Fibroblast of skin of left biceps (primary cell): Measurements from ENCODE around the gene DPH1.

ENCODE experiments used
- DNase-seq, 2 experiments: peaks; one replicate each; pipeline ENCODE4 v3.0.0-alpha.2; 2013; ENCODE audit warnings: low read depth in 2 of 2

Gene DPH1

DNA sequence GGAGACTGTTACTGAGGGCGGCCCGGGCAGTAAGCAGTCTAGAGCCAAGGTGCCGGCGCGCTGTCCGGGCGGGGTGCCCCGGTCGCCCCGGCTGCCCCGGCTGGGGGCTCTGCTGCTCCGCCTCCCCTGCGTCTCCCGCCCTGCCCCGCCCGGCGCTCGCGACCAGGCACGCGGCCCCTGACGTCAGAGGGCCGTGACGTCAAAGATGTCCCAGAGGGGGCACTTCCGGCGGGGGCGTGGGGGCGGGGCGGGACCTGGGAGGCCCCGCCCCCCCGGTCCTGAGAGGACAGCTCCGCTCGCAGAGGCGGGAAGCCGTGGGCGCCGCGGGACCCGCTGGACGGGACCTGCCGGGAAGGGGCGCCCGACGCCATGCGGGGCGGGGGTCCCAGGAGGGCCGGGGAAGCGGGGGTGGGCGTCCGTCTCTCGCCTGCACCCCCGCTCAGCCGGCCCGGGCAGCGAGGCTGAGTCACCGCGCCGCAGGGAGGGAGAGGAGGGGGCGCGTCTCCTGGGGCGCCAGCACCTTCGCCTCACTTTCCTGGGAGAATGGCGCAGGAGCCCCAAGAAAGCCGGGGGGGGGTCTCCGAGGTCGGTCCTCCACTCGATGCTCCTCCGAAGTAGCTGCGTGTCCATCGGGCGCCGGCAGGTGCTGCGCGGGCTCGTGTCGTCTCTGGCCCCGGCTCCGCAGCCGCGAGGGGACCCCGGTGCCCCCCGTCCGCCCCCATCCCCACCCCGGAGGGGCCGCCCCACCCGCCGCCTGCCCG is 20.5 kb downstream of the DPH1 start:
- DNase-seq, result no peak

DNA sequence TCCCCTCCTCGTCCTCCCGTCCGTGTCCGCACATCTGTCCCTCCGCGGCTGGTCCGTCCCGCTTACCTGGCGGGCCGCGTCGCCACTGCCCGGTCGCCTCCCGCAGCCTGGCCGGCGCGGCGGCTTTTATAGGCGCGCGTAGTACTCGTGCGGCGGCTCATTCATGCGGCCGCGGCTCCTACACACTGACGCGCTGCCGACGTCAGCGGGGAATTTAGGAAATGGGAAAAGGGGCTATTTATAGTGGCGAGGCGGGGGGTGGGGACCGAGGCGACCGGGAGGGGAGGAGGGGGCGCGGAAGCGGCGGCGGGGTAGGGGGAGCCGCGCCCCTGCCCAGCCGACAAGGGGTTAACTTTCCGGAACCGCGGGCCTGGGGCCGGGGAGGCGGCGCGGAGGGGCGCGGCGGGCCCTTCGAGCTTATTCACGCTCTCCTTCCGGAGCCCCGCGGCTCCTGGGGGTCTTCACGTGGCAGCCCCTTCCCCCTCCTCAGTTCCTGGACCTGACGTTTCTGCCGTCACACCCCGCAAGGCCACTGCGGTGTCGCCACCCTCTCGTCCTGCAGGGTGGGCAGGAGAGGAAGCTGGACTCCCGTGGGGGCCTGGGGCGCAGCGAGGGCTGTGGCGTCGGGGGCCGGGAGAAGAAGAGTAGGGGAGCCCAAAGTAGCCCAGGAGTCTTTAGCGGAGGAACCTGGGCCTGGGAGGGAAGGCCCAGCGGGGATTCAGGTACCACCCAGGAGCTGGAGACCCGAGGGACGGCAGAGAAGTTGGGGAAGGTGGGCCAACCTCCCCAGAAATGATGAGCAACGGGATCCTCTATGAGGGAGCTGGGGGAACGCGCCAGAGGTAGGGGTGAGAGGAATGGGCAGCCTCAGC is 21.3 kb downstream of the DPH1 start:
- no peak for DNase-seq

DNA sequence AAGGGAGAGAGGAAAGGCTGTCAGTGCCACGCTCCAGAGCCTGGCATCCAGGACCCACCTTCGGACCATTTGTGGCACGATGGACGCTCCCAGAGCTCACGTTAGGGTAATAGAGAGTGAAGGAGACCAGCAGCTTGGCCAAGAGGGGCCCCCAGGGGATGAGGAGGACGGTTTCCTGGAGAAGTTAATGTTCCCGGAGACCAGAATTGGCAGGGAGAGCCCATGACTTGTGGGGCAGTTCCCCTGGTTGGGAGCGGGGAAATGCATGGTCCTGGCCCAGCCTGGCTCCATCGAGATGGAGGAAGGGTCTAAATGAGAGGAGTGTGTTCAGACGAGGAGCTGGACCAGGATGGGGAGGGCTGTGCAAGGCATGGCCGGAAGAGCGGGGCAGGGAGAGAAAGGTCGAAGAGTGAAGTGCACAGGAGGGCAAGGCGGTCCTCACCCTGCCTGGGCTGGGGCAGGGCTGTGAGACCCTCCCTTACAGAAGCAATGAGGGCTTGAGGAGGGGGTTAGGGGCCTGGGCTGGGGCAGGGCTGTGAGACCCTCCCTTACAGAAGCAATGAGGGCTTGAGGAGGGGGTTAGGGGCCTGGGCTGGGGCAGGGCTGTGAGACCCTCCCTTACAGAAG is 22.1 kb downstream of the DPH1 start:
- no peak for DNase-seq

DNA sequence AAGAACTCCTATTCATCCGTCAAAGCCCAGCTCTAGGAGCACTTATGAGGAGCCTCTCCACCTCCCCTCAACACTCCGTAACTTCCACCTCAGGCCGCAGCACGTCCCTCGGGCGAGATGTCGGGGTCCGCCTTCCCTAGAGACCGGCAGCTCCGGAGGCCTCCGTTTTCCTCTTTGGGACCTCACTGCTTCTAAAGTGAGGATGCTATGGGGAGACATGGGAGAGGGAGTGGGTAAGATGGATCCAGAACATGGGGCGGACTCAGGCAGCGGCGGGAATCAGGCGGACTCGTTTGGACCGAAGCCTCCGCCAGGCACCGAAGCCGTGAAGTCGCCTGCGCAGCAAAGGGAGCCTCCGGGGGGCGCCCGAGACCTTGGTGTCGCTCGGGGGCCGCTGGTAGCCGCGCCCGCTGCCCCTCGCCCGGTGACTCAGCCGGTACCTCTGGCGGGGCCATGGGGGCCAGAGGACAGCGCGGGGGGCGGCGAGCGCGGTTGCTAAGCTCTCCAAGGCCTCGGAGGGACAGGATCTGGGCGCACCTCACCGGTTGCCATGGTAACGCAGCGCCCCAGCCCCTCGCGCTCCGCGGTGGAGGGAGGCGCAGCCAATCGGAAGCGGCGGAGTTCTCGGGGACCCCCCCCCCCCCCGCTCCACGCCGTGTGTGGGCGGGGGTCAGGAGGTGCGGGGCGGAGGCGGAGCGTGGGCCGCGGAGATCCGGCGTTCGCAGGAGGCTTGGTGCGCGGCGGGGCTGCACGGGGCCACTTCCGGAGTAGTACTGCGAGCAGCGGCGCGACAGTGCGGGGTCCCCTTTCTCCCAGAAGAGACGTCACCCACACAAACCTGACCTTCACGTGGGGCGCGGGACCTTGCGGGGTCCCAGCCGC is 23.7 kb downstream of the DPH1 start:
- no peak for DNase-seq

DNA sequence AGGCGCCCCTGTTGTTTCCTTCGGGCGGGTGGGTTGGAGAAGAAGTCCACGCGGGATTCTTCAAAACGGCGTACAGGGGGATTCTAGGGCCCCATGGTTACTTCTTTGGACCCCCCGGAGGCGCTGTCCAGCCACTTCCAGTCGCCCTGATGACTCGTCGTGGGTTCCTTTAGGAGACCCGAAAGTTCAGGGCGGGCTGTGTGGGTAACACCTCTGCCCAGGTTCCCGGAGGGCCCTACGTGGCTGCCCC is 24.2 kb downstream of the DPH1 start:
- no peak for DNase-seq

DNA sequence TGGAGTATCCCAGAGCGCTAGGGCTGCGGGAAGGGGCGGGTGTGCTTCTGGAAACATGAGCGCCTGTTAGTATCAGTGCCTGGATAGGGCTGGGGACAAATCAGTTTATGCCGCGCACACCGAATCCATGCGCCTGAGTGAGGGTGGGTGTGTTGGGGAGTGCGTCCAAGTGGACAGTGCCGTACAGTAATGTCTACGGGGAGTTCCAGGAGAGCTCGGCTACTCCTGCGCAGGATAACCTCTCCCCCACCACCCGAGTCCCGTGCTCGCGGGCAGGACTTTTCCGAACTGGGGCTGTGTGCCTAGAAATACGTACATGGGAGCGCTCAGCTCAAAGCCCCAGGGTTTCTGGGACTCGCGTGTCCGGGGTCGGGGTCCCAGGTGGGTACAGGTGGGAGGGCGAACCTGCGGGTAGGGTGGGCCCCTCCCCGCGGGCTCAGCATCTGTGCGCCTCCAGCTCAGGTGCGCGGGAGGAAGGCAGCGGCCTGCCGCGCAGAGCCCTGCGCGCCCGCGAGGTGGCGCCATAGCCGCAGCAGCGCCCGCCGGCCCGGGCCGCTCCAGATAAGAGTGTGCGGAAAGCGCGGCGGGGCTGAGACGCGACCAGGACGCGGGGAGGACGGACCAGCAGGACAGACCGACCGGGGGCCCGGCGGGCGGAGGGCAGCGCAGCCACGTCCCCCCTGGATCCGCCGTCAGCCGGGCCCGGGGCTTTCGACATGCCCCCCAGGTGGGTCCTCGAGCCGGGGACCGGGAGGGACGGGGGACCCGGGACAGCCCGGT is 24.7 kb downstream of the DPH1 start, which contains the start of gene HIC1:
HIC1 (plus strand) TSS at position 592 of the 780 bp plus-strand sequence. CDS start 1,588 bp downstream, outside the sequence.
- no peak for DNase-seq

DNA sequence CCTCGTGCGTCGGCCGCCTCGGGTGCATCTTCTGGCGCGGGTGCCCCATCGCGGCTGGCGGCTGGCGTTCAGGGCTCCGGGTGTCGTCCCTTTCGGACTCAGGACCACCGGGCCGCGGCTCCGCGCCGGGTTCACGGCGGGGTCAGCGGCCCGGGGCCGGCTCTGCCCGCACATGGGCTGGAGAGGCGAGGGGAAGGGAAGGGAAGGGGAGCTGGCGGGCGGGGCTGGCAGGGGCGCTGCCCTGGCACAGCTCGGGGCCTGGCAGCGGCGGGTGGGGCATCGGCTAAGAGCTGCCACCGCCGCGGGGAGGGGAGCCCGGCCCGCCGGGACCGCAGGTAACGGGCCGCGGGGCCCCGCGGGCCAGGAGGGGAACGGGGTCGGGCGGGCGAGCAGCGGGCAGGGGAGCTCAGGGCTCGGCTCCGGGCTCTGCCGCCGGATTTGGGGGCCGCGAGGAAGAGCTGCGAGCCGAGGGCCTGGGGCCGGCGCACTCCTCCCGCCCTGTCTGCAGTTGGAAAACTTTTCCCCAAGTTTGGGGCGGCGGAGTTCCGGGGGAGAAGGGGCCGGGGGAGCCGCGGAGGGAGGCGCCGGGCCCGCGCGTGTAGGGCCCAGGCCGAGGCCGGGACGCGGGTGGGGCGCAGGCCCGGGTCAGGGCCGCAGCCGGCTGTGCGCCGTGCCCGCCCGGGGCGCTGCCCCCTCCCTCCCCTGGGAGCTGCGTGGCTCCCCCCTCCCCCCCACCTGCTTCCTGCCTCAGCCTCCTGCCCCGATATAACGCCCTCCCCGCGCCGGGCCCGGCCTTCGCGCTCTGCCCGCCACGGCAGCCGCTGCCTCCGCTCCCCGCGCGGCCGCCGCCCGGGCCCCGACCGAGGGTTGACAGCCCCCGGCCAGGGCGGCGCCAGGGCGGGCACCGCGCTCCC is 25.6 kb downstream of the DPH1 start:
- no peak for DNase-seq

DNA sequence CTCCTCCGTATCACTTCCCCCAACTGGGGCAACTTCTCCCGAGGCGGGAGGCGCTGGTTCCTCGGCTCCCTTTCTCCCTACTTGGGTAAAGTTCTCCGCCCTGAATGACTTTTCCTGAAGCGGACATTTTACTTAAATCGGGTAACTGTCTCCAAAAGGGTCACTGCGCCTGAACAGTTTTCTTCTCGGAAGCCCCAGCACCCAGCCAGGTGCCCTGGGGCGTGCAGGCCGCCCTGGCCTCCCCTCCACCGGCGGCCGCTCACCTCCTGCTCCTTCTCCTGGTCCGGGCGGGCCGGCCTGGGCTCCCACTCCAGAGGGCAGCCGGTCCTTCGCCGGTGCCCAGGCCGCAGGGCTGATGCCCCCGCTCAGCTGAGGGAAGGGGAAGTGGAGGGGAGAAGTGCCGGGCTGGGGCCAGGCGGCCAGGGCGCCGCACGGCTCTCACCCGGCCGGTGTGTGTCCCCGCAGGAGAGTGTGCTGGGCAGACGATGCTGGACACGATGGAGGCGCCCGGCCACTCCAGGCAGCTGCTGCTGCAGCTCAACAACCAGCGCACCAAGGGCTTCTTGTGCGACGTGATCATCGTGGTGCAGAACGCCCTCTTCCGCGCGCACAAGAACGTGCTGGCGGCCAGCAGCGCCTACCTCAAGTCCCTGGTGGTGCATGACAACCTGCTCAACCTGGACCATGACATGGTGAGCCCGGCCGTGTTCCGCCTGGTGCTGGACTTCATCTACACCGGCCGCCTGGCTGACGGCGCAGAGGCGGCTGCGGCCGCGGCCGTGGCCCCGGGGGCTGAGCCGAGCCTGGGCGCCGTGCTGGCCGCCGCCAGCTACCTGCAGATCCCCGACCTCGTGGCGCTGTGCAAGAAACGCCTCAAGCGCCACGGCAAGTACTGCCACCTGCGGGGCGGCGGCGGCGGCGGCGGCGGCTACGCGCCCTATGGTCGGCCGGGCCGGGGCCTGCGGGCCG is 26.5 kb downstream of the DPH1 start:
- no peak for DNase-seq

DNA sequence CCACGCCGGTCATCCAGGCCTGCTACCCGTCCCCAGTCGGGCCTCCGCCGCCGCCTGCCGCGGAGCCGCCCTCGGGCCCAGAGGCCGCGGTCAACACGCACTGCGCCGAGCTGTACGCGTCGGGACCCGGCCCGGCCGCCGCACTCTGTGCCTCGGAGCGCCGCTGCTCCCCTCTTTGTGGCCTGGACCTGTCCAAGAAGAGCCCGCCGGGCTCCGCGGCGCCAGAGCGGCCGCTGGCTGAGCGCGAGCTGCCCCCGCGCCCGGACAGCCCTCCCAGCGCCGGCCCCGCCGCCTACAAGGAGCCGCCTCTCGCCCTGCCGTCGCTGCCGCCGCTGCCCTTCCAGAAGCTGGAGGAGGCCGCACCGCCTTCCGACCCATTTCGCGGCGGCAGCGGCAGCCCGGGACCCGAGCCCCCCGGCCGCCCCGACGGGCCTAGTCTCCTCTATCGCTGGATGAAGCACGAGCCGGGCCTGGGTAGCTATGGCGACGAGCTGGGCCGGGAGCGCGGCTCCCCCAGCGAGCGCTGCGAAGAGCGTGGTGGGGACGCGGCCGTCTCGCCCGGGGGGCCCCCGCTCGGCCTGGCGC is 27.3 kb downstream of the DPH1 start:
- DNase-seq, result no peak

DNA sequence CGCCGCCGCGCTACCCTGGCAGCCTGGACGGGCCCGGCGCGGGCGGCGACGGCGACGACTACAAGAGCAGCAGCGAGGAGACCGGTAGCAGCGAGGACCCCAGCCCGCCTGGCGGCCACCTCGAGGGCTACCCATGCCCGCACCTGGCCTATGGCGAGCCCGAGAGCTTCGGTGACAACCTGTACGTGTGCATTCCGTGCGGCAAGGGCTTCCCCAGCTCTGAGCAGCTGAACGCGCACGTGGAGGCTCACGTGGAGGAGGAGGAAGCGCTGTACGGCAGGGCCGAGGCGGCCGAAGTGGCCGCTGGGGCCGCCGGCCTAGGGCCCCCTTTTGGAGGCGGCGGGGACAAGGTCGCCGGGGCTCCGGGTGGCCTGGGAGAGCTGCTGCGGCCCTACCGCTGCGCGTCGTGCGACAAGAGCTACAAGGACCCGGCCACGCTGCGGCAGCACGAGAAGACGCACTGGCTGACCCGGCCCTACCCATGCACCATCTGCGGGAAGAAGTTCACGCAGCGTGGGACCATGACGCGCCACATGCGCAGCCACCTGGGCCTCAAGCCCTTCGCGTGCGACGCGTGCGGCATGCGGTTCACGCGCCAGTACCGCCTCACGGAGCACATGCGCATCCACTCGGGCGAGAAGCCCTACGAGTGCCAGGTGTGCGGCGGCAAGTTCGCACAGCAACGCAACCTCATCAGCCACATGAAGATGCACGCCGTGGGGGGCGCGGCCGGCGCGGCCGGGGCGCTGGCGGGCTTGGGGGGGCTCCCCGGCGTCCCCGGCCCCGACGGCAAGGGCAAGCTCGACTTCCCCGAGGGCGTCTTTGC is 28.0 kb downstream of the DPH1 start:
- DNase-seq, result no peak

DNA sequence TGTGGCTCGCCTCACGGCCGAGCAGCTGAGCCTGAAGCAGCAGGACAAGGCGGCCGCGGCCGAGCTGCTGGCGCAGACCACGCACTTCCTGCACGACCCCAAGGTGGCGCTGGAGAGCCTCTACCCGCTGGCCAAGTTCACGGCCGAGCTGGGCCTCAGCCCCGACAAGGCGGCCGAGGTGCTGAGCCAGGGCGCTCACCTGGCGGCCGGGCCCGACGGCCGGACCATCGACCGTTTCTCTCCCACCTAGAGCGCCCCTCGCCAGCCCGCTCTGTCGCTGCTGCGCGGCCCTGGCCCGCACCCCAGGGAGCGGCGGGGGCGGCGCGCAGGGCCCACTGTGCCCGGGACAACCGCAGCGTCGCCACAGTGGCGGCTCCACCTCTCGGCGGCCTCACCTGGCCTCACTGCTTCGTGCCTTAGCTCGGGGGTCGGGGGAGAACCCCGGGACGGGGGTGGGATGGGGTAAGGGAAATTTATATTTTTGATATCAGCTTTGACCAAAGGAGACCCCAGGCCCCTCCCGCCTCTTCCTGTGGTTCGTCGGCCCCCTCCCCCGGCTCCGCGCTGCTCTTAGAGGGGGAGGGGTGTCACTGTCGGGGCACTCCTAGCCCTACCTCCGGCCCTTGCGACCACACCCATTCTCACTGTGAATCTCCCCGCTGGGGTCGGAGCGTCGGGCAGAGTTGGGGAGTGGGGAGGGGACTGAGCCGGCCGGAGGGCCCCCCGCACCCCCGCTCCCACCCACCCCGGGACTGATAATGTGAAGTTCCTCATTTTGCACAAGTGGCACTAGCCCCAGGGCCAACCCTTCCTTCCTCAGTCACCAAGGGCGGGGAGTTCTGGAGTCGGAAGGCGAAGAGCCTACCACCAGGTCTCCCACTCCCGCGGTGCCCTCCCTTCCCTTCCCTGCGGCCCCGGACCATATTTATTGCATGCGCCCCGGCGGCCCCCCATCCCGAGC is 28.9 kb downstream of the DPH1 start:
- DNase-seq, result no peak

DNA sequence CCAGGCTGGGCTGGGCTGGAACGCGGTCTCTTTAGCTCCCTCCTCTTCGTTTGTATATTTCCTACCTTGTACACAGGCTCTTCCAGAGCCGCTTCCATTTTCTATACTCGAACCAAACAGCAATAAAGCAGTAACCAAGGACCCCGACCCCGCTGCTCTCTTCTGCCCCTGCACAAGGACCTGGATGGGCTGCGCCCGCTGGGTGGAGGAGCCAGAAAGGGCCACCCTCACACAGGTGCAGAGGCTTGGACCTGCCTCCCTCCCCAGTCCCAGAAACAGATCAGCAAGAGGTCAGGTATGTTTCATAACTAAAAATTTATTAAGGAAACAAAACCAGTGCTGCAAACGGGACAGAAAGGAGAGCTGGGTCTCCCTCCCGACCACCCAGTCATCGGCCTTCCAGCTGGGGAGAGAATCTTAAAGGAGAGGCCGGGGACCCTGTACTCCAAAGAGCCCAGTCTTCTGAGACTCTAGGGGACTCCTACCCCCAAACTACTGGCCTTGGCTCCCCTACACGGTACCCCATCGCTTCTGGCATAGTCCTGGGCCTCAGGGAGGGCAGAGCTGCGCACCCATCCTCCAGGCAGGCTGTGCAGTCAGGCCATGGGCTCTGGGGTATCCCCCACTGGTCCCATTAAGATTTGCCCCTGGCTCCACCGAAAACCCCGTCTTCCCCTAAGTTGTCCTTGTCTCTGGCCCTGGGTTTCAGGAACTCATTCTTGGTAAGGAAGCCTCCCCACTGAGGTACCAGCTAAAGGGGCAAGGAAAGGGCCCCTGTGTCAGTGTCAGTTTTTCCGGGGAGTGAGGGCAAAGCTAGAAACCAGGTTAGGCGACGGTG is 29.8 kb downstream of the DPH1 start:
- no peak for DNase-seq

DNA sequence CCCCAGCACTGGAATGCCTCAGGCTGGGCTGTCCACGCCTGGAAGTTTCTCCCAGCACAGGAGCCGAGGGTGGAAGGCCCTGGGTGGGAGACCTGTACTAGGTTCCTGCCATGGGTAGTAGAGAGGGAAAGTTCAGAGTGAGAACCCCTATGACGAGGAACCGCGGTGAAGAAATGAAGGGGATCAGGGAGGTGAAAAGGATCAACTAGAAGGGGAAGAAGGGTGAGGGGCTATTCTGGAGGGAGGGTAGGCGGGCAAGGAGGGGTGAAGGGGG is 30.4 kb downstream of the DPH1 start:
- DNase-seq, result no peak

DNA sequence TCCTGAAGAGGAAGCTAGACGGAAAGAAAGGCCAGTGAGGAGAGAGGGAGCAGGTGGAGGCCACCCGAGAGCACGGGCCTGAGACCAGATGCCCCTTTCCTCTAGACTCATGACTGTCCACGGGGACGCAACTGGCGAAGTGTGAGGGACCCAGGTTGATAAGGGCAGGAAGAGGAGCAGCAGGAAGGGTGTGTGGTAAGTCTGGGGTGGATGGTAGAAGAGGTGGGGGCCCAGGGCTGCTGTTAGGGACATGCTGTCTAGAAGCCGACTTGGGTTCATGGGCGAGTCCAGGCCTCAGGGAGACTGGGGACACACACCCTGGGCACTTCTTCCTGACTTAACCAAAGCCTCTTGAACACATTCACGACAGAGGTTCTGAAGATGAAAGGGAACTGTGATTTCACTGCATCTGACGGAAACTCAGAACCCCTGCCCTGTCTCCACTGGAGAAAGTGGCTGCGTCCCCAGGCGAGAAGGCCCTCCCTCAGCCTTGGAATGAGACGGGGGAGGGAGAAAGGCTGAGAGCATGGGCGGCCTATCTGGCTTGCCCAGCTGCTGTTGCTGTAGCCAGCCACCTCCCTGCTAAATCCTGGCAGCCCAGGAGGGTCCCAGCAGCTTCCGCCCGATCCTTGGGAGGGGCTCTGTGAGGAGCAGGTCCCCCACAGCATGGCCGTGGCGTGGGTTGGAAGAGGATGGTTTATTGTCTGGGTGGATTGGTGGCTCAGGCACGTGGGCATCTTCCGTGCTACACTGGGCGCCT is 30.9 kb downstream of the DPH1 start:
- no peak for DNase-seq

DNA sequence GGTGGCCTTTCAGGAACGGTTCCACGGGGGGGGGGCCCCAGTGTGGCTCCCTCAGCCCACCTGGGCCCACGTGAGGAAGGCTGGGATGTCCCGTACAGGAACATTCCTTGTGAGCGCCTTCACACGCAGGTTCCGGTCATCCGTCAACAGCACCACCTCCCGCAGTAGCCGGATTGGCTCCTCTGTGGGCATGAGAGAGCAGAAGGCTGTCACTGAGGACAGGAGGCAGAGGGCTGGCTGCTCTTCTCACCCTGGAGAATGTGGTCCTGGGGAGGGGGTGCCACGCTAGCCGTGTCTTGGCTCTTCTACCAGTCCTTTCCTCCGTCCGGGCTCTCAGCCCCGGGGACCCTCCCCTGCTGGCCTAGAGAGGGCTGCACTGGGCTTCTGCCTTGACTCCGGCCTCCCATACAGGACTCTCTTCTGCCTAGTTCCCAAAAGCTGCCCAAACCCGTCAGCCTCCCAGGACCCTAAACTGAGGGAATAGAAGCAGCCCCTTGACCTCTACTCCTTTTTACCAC is 31.5 kb downstream of the DPH1 start:
- DNase-seq, result no peak
